HG03066 (cell line): ENCODE results near the gene CLDN34.

Experiments
- ATAC-seq: cut with Tn5 transposase; IDR thresholded peaks from one replicate; pipeline ENCODE4 v1.9.1; 2021; ENCODE audit warnings: low read depth; ENCODE audit not compliant: unreplicated experiment

CLDN34 gene, protein sequence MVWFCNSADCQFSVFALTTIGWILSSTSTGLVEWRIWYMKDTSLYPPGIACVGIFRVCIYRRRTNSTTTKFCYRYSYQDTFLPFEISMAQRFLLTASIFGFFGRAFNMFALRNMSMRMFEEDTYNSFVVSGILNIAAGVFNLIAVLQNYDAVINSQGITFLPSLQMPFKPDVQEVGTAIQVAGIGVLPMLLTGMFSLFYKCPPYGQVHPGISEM

DNA sequence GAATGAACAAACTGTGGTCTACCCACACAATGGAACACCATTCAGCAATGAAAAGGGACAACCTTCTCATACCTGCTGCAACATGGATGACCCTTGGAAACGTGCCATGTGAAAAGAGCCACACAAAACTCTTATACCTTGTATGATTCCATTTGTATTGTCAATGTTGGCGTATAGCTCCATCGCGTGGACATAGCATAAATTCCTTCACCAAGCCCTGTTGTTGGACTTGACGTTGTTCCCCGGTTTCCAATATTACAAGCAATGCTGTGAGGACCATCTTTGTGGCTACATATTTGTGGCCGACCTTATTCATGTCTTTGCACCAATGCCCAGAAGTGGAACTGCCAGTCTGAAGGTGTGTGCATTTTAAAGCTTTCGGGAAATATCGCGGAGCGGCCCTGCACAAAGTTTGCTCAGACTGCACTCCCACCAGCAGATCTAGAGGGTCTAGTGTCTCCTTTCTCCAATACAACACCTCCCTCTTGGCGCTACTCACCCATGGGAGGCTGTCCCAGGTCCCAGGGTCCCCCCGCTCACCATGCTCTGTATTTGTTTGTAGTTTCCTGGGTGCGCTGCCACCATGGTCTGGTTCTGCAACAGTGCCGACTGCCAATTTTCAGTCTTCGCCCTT, at the start of gene CLDN34:
Gene CLDN34 (plus strand): TSS at position 584 of the 634 bp plus-strand sequence. CDS start 0 bp downstream, at position 584.
- ATAC-seq, result no peak

DNA sequence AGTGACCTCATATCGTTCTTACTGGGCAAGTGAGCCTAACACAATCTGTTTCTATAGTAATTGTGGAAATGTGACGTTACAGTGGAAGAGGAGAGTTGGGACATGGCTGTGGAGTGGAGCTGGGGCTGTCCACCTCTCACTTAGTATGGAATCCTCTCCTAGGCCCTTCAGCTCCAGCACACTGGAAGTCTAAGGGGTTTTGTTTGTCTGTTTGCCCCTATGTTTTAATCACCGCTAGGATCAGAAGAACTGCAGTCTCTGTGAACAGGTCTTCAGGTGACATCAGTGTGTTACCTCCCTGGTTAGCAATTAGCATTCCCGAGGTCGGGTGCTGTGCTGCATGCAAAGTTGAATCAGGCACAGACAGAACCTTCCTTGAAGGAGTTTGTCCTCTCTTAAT, 49.3 kb upstream of the CLDN34 start:
- ATAC-seq, result no peak

DNA sequence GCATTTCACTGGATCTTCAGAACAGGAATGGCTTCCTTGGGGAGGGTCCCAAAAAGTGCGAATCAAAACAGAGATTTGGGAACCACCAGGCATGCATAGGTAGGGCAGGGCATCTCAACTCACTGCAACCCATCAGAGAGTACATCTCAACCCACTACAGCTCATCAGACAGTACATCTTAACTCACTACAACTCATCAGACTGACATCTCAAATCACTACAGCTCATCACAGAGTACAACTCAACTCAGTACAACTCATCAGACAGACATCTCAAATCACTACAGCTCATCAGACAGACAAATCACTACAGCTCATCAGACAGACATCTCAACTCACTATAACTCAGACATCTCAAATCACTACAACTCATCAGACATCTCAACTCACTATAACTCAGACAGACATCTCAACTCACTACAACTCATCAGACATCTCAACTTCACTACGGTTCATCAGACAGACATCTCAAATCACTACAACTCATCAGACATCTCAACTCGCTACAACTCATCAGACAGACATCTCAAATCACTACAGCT, 47.5 kb upstream of the CLDN34 start:
- no peak for ATAC-seq

DNA sequence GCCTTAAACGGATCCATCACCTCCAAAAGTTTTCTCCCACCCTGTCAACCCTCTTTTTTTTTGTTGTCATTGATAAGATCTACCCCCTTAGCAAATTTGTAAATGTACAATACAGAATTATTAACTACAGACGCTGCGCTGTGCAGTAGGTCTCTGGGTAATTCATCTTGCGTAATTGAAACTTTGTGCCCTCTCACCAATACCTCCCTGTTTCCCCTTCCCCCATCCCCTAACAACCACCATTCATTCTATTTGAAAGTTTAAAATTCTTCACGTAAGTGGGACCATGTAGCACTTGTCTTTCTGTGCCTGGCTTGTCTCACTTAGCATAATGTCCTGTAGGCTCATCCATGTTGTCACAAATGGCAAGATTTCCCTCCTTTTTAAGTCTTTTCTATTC, 45.8 kb upstream of the CLDN34 start:
- no peak for ATAC-seq

DNA sequence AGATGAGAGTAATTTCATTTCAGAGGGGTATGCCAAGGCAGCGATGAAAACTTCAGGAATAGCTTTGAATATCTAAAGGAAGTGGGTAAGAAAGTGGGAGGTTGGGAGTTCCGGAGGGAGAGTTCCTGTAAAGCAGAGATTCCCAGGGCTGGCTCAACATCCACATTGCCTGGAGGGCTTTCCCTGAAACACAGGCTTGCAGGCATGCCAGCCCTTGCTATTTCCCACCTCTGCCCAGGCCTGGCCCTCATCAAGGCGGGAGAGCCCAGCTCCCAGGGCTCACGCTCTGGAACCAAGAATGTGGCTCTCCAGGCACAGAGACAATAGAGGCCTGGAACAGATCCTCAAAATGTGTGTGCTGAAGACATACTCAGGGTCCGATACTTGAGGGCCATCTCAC, 43.8 kb upstream of the CLDN34 start:
- ATAC-seq, result no peak

DNA sequence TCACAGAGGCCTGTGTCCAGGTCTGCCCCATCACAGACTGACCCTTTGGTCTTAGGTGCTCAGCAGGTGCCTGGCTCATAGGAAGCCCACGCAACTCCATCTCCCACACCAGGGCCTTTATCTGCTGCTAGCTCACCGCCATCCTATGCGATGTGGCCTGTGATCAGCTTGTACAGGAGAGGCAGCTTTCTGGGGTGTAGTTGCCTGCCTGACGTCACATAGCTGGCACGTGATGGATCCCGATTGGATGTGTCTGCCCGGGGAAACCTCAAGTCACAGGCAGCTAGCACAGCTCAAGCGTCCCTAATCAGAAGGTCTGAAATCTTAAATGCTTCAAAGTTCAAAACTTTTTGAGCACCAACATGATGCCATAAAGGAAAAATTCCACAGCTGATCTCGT, 41.2 kb upstream of the CLDN34 start:
- no peak for ATAC-seq

DNA sequence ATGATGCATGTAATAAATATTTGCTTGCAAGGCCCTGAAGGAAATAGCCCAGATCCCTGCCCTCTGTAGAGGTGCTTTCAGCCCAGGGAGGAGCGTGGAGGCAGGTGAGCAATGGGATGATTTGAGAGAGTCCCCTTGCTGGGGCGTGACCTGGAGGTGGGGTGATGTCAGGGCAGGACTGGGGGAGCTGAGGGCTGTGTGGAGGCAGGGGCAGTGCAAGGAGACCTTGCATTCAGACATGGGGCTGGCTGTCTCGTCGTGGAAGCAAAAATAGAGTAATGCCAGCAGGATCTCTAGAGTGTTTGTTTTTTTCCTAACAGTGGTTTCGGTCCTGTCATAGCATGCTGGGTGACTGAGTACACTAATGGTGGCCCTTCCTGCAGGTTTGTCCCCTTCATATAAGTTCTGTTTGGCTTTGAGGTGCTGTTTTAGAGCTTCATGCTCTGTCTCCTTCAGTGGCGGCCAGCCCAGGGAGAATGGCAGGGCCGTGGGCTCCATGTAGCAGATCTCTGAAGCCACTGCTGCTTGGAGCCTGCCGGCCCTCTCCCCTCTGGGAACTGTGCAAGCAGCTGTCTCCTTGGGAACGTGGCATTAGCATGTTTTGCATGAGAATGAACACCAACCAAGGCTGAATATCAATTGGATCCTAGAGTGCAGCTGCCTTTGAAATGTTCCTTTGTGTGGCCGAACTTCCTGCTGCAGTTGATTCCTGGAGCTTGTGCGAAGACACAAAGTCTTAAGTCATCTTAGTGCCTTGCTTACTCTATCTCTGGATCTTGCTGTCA, 39.3 kb upstream of the CLDN34 start:
- ATAC-seq, result no peak

DNA sequence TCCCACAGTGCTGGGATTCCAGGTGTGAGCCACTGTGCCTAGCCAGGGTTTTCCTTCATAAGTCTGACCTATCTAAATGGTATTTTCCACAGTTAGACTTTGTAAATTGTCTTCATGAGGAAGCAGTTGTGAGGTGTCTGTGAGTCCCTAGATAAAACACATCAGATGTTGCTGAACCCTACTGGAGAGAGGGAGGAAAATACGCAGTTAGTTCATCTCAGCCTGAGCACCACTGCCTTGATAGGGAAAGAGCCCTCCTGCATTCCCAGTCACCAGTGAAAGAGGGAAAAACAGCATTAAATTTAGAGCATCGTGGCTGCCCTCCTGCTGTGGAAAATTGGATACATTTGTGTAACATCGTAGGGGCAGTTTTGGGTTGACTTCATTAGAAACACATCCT, 31.7 kb upstream of the CLDN34 start:
- ATAC-seq, result no peak

DNA sequence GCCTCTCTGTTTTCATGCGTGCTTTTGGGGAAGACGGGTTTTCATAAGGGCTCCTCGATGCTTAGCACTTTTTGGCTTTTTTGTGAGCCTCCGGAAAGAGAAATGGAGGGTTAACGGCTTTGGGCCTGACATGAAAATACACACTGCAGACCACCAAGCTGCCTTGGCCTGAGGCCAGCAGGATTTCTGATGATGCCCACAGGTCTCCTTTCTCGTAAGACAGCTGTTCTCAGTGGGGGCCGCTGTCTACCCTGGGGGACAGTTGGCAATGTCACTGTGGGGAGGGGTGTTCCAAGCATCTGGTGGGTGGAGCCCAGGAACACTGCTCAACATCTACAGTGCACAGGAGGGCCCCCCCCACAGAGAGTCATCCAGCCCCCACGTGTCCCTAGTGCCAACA, 29.4 kb upstream of the CLDN34 start:
- no peak for ATAC-seq

DNA sequence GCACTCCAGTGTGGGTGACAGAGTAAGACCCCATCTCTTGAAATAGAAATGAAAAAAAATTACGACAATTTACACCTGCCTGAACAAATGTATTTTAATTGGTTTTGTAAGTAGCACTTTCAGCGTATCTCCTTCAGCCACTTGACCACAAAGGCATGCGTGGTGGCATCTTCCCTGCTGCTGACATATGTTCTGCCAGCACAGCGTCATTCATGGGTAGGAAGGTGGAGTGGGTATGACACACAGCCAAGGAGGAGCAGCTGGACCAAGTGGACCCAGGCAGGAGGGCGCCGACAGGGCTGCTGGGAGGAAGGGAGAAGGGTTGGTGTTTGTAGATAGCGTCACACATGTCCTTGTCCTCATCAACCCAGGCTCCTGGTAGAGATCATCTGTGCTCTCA, 28.6 kb upstream of the CLDN34 start:
- no peak for ATAC-seq

DNA sequence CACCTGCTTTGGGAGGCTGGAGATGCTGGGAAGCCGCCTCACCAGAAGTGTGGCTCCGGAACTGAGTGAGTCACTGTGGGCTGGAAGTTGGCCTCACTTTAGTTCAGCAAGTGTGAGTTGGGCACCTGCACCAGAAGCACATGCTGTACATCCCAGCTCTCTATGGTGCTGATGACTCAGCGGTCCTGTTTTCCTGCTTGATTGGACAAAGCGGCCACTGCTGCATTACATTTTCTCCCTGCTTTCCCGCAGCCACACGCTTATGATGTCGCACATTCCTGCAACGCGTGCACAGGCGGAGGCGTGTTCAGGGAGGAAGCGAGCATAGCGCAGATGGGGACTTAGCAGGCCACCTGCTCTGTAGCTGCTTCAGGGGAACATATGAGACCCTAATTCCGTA, 26.7 kb upstream of the CLDN34 start:
- no peak for ATAC-seq

DNA sequence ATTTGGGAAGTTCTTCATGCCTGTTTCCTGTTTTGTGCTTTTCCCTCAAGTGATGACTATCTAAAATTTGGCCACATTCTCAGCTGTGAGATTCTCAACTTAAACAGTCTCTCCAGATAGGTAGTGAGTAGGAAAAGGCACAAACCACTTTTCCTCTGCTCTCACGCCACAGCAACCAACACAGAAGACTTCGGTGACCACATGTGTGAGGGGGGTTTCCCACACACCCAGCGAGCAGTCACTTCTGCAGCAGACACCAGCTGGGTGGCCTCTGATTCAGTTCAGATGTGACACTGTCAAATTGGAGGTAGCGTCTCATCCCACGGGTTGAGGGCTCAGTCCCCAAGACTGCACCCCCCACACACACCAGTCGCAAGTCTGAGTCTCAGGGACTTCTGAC, 25.1 kb upstream of the CLDN34 start:
- peak; percentile 90 for ATAC-seq

DNA sequence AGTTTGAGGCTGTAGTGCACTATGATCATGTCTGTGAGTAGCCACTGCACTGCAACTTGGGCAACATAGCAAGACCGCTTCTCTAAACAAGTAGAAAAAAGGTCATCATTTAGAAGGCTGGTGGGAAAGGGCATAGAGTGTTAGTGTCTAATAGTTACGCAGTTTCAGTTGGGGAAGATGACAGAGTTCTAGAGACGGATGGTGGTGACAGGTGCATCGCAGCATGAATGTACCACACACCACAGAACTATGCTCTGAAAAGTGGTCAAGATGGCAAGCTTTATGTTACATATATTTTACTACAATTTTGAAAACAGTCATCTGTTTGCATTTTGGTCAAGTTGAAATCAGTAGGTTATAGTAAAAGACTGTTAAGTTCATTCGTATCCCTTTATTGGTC, 23.7 kb upstream of the CLDN34 start:
- ATAC-seq, result no peak

DNA sequence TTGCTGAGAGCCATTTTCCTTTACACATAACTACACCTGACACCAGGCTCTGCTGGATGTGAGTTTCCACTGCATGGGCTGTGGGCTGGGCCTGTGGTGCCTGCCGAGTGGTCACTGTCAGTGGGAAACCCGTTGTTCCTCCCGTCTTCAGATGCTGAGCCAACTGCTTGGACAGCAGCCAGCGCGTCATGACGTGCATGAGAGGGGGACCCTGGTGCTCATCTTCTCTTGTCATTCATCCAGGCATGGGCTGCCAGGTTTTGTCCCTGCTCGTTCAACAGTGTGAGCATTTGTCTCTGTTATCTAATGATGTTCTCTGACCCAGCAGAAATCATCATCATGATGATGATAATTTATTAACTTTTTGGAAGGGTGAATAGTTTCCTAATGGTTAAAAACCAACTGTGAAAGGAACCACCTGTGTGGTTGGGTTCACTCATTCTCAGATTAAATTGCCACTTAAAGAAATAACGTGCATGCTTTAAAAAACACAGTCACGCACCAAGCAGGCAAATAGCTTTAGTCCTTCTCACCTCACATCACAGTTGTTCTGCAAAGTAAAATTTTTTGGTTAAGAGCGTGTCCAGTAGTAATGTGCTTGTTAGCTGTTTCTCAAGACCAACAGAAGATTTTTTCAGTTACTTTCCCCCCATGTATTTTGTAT, 19.9 kb upstream of the CLDN34 start:
- ATAC-seq, result no peak

DNA sequence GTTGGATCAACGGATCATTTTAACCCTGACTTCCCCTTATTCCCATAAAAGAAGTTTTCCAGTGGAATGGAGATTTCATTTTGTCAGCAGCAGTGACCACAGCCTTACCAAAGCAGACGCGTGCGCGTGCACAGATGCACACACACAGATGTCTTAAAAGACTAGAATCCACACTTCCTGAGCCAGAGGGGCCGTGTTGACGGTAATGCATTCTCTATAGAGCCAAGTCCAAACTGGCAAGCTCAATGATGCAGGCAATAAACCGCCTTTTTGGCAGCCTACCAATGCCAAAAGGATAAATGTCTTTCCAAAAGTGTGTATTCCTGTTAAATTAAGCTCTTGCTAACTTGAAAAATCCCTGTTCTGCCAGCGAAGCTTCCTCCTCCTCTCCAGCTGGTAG, 18.8 kb upstream of the CLDN34 start:
- ATAC-seq, result no peak

DNA sequence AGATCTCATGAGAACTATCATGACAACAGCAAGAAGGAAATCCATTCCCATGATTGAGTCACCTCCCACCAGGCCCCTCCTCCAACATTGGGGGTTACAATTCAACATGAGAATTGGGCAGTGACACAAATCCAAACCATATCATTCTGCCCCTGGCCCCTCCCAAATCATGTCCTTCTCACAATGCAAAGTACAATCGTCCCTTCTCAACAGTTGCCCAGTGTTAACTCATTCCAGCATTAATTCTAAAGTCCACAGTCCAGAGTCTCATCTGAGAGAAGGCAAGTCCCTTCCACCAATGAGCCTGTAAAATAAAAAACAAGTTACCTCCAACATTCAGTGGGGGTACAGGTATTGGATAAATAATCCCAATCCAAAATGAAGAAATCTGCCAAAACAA, 14.9 kb upstream of the CLDN34 start:
- no peak for ATAC-seq

DNA sequence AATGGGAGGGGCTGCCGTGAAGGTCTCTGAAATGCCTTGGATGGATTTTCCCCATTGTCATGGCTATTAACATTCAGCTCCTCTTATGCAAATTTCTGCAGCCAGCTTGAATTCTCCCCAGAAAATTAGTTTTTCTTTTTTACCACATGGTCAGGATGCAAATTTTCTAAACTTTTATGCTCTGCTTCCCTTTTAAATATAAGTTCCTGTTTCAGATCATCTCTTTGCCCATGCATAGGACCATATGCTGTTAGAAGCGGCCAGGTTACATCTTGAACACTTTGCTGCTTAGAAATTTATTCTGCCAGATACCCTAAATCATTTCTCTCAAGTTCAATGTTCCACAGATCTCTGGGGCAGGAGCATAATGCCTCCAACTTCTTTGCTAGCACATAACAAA, 13.8 kb upstream of the CLDN34 start:
- ATAC-seq, result no peak

DNA sequence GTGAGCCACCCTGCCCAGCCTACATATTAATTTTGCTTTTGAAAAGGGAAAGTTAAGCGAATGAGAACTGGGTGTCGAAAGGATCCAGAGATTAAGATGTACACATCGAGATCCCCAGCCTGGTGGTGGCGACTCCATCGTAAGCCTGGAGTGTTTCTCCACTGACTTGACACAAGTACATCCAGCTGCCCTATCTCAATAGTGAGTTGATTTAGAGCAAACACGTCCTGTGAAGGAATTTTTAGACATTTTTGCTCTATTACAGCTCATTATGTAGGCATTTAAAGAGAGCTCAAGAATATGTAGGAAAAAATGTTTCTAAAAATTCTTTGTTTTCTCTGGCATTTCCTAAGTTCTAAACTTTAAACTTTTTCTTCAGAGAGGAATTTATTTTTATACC, 11.7 kb upstream of the CLDN34 start:
- no peak for ATAC-seq

DNA sequence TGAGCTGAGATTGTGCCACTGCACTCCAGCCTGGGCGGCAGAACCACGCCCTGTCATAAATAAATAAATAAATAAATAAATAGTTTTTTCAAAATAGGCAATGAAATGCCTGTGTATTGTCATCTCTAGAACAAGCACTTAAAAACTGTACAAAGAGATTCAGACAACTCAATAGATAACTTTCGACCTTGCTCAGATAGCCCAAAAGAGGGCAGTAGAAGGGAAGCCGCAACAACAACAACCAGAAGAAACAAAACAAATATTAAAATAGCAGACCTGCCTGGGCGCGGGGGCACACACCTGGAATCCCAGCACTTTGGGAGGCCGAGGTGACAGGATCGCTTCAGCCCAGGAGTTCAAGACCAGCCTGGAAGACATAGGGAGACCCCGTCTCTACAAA, 9.4 kb upstream of the CLDN34 start:
- no peak for ATAC-seq

DNA sequence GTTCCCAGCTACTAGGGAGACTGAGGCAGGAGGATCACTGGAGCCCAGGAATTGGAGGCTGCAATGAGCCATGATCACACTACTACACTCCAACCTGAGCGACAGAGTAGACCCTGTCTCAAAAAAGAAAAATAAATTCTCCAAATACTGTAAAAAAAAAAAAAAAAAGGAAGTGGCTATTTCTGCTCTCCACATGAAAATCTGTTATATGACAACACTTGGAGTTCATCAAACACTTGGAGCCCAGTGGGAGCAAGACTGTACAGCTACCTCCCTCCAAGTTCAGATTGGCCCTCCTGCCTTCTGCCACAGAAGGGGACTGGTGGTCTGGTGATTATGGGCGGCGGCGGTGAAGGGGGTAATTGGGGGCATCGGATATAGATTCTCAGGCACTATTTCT, 9.0 kb upstream of the CLDN34 start:
- ATAC-seq, result no peak

DNA sequence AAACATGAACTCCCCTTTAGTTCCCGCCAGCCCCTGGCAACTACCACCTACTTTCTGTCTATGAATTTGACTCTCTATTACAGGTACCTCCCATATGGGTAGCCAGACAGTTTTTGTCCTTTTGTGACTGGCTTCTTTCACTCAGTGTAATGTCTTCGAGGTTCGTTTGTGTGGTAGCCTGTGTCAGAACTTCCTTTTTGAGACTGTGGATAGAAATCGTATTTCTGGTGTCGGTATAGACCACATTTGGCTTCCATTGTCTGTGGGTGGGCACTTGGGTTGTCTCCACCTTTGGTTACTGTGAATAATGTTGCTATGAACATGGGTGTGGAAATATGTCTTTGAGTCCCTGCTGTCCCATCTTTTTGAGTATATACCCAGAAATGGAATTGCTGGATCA, 5.4 kb upstream of the CLDN34 start:
- no peak for ATAC-seq
